Measurements from ENCODE around the gene PCNX1.

DNA sequence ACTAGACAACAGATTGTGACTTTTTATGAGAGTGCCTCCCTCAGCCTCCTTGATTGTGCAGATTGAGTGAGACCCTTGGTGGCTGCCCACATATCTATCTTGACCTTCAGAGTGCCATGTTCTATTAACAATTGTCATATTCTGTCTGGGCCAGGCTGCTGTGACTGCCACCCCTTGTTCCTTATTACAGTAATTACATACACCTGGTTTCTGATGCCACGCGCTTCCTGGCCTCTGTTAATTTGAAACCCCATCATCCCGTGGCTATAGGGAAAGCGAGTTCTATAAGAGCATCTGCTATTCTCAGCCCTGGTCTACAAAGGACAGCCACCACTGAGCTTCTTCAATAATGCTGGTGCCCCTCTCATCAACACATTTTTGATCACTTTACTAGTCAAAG, 228.7 kb downstream of the PCNX1 start:
- TF ChIP-seq CTCF (IDR thresholded peaks at IDR 0.05; ENCODE audit: insufficient read depth, low read length), result no peak
- TF ChIP-seq REST (IDR thresholded peaks at IDR 0.05; ENCODE audit: insufficient replicate concordance, low read depth), result no peak
- no peak for TF ChIP-seq SPI1 (IDR thresholded peaks at IDR 0.05; ENCODE audit: borderline replicate concordance, low read depth)
